Progenitor cell of endocrine pancreas (in vitro differentiated cells): ENCODE results near the gene C3orf22. TPM values are rescaled to one million over a fixed set of nuclear protein-coding genes. Genes with fewer than 3 reads are reported as not detected.

Experiments
- DNase-seq: peaks from one replicate; pipeline ENCODE4 v3.0.0; 2021; ENCODE audit warnings: low spot score; ENCODE audit not compliant: unreplicated experiment
- H3K27ac Mint-ChIP-seq: 2 replicates; pipeline ENCODE4 v1.8.0; 2021; ENCODE audit warnings: mild to moderate bottlenecking, moderate library complexity, mixed read lengths
- H3K27me3 Mint-ChIP-seq: 2 replicates; pipeline ENCODE4 v1.8.0; 2021; ENCODE audit warnings: mixed read lengths
- H3K36me3 Mint-ChIP-seq: 2 replicates; pipeline ENCODE4 v1.8.0; 2022; ENCODE audit warnings: mixed read lengths; ENCODE audit not compliant: insufficient read depth
- H3K4me1 Mint-ChIP-seq: 2 replicates; pipeline ENCODE4 v1.8.0; 2021; ENCODE audit warnings: low read depth, mixed read lengths
- H3K4me3 Mint-ChIP-seq: 2 replicates; pipeline ENCODE4 v1.8.0; 2021; ENCODE audit warnings: low read depth, mild to moderate bottlenecking, moderate library complexity, mixed read lengths
- H3K9me3 Mint-ChIP-seq: 2 replicates; pipeline ENCODE4 v1.8.0; 2021; ENCODE audit warnings: low read depth, mixed read lengths
- total RNA-seq: library from RNA; stranded (reverse); gene quantifications from 2 replicates; pipeline ENCODE4 v1.2.1, GENCODE V29; 2021
- TF ChIP-seq, protein P1 (sequence below): fragments of 200-600 bp; sonication (generic); IDR thresholded peaks from one replicate; pipeline ENCODE4 v1.5.0; 2021; ENCODE audit warnings: antibody characterized with exemption, mild to moderate bottlenecking; ENCODE audit not compliant: unreplicated experiment

The C3orf22 gene
- total RNA-seq, 1 donor from 2014 or later = 0.26 TPM

DNA sequence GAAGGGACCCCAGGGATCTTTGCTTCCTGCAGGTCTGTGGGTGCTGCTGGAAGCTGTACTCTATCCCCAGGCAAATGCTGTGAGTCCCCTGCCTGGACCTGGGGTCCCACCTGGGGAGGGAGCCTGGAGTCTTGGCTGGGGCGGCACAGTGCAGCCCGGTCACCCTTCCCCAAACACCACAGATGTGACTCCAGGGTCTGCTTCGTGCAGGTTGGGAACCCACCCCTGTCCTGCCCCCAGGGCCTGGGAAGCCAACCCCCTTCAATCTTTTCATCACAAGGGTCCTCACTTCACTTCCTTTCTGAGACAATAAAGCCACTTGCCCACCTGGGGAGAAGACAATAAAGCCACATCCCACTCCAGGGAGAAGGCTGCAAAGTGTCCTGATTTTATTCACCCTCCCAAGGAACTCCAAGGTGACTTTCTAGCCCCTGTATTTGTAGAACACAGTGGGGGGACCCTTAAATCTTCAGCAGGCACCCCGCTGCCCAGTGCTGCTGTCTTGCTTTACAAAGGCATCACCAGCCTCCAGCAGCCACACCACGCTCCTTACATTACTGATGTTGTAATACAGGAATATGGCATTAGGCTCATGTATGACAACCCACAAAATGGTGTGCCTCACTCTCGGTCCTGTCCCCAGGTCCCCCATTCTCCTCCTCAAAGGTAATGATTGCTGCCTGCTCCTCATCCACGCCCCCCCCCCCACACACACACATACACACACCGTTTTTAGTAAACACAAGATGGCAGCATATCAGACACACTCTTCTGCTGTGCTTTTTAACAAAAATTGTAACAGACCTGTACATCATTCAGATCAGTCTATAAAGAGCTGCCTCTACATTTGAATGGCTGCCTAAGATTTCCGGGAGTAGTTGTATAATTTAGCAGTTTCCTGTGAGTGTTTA, 9.9 kb downstream of the C3orf22 start:
- H3K27me3 Mint-ChIP-seq = peaks cover 16% of the 10 kb centered on the region
- peak; percentile 6 for DNase-seq
- H3K4me1 Mint-ChIP-seq = peaks cover 2% of the 10 kb centered on the region
- H3K9me3 Mint-ChIP-seq = no peaks in the 10 kb centered on the region
- no peak overlapping the region for H3K27ac Mint-ChIP-seq
- TF ChIP-seq, protein P1, sequence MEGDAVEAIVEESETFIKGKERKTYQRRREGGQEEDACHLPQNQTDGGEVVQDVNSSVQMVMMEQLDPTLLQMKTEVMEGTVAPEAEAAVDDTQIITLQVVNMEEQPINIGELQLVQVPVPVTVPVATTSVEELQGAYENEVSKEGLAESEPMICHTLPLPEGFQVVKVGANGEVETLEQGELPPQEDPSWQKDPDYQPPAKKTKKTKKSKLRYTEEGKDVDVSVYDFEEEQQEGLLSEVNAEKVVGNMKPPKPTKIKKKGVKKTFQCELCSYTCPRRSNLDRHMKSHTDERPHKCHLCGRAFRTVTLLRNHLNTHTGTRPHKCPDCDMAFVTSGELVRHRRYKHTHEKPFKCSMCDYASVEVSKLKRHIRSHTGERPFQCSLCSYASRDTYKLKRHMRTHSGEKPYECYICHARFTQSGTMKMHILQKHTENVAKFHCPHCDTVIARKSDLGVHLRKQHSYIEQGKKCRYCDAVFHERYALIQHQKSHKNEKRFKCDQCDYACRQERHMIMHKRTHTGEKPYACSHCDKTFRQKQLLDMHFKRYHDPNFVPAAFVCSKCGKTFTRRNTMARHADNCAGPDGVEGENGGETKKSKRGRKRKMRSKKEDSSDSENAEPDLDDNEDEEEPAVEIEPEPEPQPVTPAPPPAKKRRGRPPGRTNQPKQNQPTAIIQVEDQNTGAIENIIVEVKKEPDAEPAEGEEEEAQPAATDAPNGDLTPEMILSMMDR = no peak
- H3K4me3 Mint-ChIP-seq = no peak overlapping the region
- H3K36me3 Mint-ChIP-seq = no peaks in the 10 kb centered on the region

DNA sequence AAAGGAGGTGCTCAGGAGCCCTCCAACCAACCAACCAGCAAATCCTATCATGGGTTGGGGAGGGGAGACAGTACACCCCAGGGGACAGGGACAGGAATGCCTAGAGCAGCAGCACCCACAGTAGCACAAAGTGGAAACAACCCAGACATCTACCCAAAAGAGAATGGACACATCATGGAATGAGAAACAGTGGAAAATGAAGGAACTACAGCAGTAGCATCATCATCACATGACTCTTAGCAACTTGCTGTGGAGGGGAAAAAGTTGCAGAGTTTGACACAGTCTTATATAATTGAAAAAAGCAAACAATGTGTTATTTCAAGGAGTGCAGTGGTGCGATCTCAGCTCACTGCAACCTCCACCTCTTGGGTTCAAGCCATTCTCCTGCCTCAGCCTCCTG, 11.0 kb downstream of the C3orf22 start:
- peaks cover 13% of the 10 kb centered on the region for H3K27me3 Mint-ChIP-seq
- no peak for DNase-seq

DNA sequence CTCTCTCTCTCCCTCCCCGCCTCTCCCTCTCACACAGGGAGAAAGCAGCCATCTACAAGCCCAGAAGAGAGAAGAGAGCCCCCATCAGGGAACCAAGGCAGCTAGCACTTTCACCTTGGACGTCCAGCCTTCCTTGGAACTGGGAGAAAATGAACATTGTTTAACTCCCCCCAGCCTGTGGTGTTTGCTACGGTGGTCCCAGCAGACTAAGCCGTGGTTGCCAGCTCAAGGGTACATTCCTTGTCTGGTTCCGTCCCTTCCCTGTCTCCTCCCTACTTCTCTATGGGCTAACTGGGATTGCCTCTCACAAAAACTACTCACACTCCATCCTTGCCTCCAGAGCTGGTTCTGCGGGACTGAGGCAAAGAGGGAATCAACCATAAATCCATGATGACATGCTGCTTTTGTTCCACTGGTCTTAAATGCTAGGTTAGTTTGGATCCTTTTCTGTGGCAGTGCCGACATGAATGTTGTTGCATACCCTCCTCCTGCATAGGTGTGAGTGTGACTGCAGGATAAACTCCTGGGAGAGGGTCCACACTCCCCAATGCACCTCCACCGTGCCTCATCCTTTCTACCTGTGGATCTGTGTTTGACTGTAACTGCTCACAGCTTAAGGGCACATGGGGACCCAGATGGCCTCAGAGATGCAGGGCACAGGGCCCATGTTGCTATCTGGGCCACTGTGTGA, 12.0 kb downstream of the C3orf22 start:
- Mint-ChIP-seq H3K4me3 (no peak overlapping the region), H3K9me3 (no peaks in the 10 kb centered on the region), H3K4me1 (peaks cover 5% of the 10 kb centered on the region), H3K27ac (no peak overlapping the region), H3K27me3 (peaks cover 13% of the 10 kb centered on the region), H3K36me3 (no peaks in the 10 kb centered on the region)
- TF ChIP-seq, protein P1 = no peak
- no peak for DNase-seq

More for the DNA sequence above, 11.0 kb downstream of the C3orf22 start:
- Mint-ChIP-seq H3K4me3 (no peak overlapping the region), H3K36me3 (no peaks in the 10 kb centered on the region), H3K4me1 (peaks cover 5% of the 10 kb centered on the region), H3K9me3 (no peaks in the 10 kb centered on the region), H3K27ac (no peak overlapping the region)
- TF ChIP-seq, protein P1 = no peak

DNA sequence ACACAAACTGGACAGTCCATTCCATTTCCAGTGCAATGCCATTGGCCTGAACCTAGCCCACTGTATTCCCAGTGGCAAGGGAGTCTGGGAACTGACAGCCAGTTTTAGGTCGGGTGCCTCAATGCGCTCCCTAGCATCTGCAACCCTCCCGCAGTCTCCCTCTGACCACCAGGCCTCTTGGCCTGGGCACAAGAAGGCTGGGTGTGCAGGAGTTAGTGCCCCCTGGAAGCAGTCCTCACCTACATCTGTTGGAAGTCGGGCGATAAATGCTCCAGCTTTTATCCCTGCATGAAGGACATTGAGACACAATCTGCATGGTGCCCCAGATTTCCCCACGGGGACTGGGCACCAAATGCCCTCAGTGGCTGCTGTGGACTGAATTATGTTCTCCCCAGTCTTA, 12.7 kb downstream of the C3orf22 start:
- TF ChIP-seq, protein P1 = no peak
- Mint-ChIP-seq H3K36me3 (peaks cover 1% of the 10 kb centered on the region), H3K27ac (no peak overlapping the region), H3K4me3 (no peak overlapping the region), H3K4me1 (peaks cover 7% of the 10 kb centered on the region), H3K9me3 (no peaks in the 10 kb centered on the region), H3K27me3 (peaks cover 13% of the 10 kb centered on the region)
- peak; percentile 5 for DNase-seq

DNA sequence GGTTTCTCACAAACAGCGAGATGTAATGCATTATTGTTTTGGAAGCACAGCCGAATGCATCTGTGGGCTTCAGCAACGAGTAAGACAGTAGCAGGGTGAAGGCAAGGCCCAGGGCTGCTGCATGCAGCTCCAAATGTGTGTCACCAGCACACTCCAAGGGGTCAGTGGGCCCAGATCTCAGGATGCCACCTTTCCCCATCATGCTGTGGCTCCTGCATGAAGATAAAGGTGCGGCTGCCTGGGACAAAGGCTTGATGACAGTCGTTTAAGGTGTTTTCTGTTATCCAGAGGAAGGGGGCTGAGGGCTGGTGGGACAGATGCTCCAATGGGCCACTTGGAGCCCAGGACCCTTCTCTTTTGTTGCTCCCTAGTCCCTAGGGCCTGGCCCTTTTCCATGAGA, 13.2 kb downstream of the C3orf22 start:
- Mint-ChIP-seq H3K4me1 (peaks cover 8% of the 10 kb centered on the region), H3K36me3 (peaks cover 1% of the 10 kb centered on the region), H3K4me3 (no peak overlapping the region), H3K27ac (no peak overlapping the region), H3K27me3 (peaks cover 13% of the 10 kb centered on the region), H3K9me3 (no peaks in the 10 kb centered on the region)
- no peak for DNase-seq
- TF ChIP-seq, protein P1 = no peak
